Measurements from ENCODE around the gene PRKAR1B. TPM values are rescaled to one million over a fixed set of nuclear protein-coding genes. Genes with fewer than 3 reads are reported as not detected.

The PRKAR1B gene
- total and polyA plus RNA-seq, 10 of the 15 experiments (the other 5 are each of a cell fraction or from before 2014, with no cell fraction given) = 1.4 to 45.6 (median 19.3) TPM

GRCh38 chr7:659306-659847, 67.7 kb downstream of the PRKAR1B start (continued):
- TF ChIP-seq, protein P1, sequence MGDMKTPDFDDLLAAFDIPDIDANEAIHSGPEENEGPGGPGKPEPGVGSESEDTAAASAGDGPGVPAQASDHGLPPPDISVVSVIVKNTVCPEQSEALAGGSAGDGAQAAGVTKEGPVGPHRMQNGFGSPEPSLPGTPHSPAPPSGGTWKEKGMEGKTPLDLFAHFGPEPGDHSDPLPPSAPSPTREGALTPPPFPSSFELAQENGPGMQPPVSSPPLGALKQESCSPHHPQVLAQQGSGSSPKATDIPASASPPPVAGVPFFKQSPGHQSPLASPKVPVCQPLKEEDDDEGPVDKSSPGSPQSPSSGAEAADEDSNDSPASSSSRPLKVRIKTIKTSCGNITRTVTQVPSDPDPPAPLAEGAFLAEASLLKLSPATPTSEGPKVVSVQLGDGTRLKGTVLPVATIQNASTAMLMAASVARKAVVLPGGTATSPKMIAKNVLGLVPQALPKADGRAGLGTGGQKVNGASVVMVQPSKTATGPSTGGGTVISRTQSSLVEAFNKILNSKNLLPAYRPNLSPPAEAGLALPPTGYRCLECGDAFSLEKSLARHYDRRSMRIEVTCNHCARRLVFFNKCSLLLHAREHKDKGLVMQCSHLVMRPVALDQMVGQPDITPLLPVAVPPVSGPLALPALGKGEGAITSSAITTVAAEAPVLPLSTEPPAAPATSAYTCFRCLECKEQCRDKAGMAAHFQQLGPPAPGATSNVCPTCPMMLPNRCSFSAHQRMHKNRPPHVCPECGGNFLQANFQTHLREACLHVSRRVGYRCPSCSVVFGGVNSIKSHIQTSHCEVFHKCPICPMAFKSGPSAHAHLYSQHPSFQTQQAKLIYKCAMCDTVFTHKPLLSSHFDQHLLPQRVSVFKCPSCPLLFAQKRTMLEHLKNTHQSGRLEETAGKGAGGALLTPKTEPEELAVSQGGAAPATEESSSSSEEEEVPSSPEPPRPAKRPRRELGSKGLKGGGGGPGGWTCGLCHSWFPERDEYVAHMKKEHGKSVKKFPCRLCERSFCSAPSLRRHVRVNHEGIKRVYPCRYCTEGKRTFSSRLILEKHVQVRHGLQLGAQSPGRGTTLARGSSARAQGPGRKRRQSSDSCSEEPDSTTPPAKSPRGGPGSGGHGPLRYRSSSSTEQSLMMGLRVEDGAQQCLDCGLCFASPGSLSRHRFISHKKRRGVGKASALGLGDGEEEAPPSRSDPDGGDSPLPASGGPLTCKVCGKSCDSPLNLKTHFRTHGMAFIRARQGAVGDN (IDR thresholded peaks at IDR 0.05) = no peak
- TF ChIP-seq CUX1 (IDR thresholded peaks at IDR 0.05; ENCODE audit: insufficient replicate concordance, low read depth, low read length) (no peak), RB1 (IDR thresholded peaks at IDR 0.05; ENCODE audit: borderline replicate concordance) (no peak), TCF12 (IDR thresholded peaks at IDR 0.05; ENCODE audit: low read depth, low read length) (no peak), USF2 (IDR thresholded peaks at IDR 0.05; ENCODE audit: borderline replicate concordance, low read depth, low read length) (no peak), NFYA (IDR thresholded peaks at IDR 0.05; ENCODE audit: borderline replicate concordance, low read depth, low read length) (no peak), SIX5 (IDR thresholded peaks at IDR 0.05; ENCODE audit: low read depth, low read length, severe bottlenecking) (no peak), SUZ12 (IDR thresholded peaks at IDR 0.05; ENCODE audit: unreplicated experiment) (no peak), IKZF1 (conservative IDR thresholded peaks at IDR 0.05) (no peak)

Data from GM12878 (cell line).